SK-MEL-5 (cell line): Measurements from ENCODE around the gene MAFF. TPM values are rescaled to one million over a fixed set of nuclear protein-coding genes. Genes with fewer than 3 reads are reported as not detected.
"Not testable (repeated sequence)": the region's sequence is repeated elsewhere in the genome, so short reads cannot be mapped to it uniquely, and the experiment has no call there.

Experiments
- DNase-seq: peaks from one replicate; pipeline ENCODE4 v3.0.0-alpha.2; 2016; ENCODE audit warnings: low read depth, low spot score
- in situ Hi-C: cut with HindIII; loops from 2 replicates; pipeline ENCODE4 v1.10.0; 2016; ENCODE audit warnings: low sequenced_read_pairs, high pct_unique_total_duplicates, low pct_unique_long_range_greater_than_20kb
- total RNA-seq: library from RNA; depleted of rRNA; stranded (reverse); fragments of >200 nt; shearing (Covaris generic); gene quantifications from 2 replicates; pipeline ENCODE4 v1.2.3, GENCODE V29; 2014

MAFF gene
- total RNA-seq, 1 experiment from 2014 or later: 181 TPM

DNA sequence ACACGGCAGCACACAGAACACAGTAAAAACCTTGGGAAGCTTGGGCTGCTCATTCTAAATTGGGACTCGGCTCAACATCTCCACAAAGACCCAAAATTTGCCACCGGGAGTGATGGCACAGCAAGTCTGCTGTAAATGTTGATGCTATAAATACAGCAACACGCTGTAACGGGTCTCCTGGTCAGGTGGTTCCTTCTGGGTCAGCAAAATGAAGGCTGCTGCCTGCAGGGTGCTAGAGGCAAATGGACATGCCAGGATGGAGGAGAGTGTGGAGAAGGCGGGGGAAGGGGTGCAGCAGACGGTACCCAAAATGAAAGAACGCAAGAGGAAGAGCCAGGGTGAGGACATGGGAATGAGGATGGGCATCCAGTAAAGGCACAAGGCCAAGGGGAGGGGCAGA is 30.4 kb downstream of the MAFF start:
- DNase-seq: no peak
- in situ Hi-C loops: no loop called here

GRCh38 chr22:38233427-38233826 is 31.6 kb downstream of the MAFF start:
- in situ Hi-C loops: no loop called here
- no peak for DNase-seq

GRCh38 chr22:38233856-38234255 is 32.1 kb downstream of the MAFF start:
- in situ Hi-C loops, DNase-seq: not testable (repeated sequence)

DNA sequence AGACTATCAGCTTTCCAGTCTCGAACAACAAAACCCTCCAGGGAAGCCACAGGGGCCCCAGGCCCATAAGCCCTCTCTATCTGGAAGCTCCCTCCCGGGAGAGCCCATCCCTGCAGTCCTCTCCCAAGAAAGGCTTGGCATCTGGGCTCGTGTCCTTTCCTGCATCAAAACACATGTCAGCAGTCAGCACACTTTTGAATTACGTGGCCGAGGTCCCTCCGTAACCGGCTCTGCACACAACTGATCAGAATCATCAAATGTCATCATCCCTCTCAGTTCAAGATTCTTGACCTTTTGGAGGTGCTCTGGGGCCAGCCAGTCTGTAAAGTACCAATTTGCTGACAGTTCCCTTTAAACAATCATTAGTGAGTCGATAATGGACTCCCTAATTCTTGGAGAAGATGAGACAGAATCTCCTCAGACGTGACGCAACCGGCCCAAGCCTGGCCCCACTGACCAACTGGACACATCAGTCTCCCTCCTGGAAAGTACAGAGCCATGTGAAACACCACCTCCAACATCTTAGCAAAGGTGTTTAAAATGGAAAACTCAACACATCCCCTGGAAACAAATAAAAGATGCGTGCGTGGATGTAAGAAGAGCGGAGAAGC is 33.6 kb downstream of the MAFF start:
- in situ Hi-C loops: no loop called here
- DNase-seq: no peak

DNA sequence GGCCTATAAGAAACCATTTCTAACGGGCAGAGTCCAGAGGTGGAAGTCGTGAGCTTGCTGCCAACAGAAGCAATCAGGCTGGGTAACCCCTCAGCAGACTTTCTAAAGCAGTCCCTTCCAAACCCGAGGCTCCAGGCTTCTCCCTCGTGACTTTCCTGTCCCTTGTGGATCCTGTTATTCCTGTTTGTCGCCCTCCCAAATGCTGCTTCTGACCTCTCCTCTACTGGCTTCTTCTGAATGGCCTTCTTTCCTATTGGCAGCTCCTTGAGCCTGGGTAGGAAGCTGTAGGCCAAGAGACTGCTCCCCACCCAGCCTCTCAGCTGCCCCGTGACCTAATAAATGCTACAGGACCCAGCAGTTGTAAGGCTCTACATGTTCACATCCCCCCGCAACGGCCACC is 35.0 kb downstream of the MAFF start:
- no peak for DNase-seq

DNA sequence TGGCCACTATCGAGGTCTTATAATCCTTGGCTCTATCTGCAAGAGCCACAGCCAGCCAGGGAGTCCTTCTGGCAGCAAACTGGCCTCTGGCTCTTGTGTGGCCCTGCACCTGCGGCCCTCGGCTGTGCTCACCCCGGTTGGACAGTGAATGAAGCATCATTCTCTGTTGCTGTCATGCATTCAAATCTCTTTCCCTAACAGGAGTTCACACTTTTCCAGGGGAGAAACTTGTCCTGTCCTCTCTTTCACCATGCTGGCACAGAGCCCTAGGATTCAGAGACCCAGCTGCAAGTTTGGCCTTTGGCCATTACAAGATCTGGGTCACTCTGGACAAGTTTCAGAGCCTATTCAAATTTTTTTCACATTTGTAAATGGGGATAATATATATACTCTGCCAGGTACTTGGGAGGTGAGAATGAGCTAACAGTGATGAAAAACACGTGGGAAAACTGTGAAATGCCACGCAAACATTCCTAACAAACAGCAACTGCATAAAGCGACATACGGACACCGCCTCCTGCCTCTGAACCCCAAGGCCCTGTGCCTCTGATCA is 36.8 kb downstream of the MAFF start:
- in situ Hi-C loops: no loop called here
- DNase-seq: no peak

More for the DNA sequence above, 35.0 kb downstream of the MAFF start:
- in situ Hi-C loops: no loop called here

DNA sequence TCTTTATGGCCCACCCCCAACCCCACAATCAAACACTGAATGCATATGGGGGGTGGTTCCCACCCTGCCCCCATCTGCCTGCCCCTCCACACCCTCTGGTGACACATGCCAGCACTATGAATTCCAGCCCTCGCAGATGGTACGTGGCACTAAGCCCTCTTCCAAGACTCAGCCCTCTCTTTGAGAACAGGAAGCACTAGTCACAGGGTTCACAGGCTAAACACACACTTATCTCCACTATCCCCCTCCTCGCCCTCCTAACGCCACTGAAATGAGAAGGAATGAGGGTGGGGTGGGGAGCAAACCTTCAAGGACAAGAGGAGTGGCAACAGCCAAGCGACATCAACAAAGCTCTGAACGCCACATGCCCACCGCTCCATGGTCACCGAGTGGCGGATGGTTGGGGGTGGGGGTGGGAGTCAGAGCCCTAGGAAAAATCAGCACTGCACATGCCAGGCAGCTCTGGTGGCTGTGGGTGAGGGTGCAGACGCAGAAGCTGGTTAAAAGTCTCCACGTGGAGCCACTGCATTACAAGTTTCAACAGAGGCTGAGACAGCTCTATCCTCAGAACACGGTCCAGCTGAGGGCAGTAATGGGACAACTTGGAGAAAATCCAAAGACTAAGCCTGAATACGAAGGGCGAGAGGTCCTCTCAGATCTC is 37.4 kb downstream of the MAFF start:
- in situ Hi-C loops: no loop called here
- DNase-seq: no peak

- DNase-seq: no peak
- in situ Hi-C loops: no loop called here
These were observed 39.0 kb downstream of the MAFF start for GRCh38 chr22:38240734-38241252.

GRCh38 chr22:38243007-38243765 is 41.4 kb downstream of the MAFF start:
- in situ Hi-C loops: no loop called here
- no peak for DNase-seq

DNA sequence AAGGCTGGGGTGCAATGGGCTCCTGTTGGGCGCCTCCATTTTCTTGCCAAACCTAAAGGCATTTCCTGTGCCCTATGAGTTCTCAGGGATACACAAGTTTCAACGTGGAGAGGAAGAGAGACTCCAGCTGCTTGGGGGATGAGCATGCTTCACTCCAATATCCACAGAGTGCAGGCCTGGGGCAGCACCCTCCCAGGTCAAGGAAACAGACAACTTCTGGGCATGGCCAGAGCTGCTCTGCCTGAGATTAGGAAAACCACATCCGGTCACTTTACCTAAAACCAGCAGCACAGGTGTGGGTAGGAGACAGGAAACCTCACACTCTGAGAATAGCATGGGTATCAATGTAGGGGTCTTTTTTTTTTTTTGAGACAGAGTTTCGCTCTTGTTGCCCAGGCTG is 42.3 kb downstream of the MAFF start:
- in situ Hi-C loops: no loop called here
- DNase-seq: no peak

GRCh38 chr22:38246046-38246658 is 44.4 kb downstream of the MAFF start:
- no peak for DNase-seq
- in situ Hi-C loops: no loop called here

- in situ Hi-C loops: no loop called here
- no peak for DNase-seq
These were observed 44.9 kb downstream of the MAFF start for GRCh38 chr22:38246692-38247091.

DNA sequence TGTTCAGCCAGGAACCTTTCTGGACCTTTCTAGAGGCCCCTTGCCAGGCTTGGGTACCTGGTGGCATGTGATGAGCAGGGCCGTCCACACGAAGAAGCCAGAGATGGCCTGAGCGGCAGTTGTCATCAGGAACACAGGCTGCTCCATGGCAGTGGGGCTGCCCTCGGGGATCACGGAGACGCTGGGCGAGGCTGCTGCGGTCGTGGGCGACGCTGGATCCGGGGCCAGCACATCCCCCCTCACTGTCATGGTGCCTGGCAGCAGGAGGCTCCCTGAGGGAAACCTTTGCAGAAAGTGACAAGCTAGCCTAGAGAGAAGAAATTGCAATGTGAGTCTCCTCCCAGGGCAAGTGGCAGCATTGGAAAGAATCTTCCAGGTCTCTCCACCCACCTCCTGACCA is 45.9 kb downstream of the MAFF start:
- no peak for DNase-seq
- in situ Hi-C loops: no loop called here

DNA sequence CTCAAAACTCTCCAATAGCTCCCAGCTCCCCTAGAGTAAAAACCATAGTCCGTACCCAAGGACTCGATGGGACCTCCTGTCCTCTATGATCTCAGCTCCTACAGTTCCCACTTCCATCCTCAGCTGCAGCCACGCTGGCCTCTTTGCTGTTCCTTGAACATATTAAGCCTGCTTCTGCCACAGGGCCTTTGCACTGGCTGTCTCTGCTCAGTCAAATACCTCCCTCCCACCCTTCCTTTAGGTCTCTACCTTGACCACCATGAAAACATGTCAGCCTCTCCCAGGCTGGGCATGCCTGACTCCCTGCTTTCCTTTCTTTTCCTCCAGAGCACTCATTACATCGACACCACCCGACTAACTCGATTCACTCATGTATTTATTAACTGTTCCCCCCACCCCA is 46.5 kb downstream of the MAFF start:
- DNase-seq: no peak
- in situ Hi-C loops: no loop called here

GRCh38 chr22:38249301-38249700 is 47.5 kb downstream of the MAFF start:
- no peak for DNase-seq
- in situ Hi-C loops: no loop called here

DNA sequence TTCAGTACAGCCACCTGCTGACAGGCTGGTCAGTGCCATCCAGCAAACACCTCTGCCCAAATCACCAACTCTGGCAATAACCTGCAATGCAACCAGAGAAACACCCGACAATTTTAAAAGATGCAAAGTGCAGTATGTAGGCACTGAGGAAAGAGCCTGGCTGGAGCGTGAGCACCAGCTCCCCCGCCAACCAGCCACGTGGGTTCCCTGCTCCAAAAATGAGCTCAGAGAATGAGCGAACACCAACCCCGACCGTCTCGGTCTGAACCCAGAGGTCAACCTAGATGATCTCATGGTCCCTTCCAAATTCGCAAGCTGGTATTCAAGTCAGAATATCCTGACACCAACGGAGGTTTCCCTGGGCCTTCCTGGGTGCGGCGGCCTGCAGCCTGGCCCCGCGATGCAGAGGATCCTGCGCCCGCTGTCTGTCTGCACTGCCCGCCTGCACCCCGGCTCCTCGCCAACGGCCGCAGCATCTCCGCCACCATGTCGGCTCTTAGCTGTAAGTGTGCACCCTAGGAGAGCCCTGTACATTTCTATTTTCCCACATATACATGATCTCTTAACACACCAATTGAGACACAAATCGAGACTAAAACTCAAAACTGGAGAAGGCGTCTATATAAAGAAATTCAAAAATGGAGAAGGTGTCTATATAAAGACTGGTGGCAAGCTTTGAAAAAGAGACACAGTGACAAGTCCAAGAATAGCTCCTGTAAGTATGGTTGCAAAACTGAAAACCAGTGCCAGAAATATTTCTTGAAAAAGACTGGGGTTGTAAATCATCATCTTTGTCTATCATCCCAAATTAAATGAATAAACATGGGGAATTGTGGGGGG is 48.2 kb downstream of the MAFF start:
- no peak for DNase-seq
- in situ Hi-C loops: no loop called here

DNA sequence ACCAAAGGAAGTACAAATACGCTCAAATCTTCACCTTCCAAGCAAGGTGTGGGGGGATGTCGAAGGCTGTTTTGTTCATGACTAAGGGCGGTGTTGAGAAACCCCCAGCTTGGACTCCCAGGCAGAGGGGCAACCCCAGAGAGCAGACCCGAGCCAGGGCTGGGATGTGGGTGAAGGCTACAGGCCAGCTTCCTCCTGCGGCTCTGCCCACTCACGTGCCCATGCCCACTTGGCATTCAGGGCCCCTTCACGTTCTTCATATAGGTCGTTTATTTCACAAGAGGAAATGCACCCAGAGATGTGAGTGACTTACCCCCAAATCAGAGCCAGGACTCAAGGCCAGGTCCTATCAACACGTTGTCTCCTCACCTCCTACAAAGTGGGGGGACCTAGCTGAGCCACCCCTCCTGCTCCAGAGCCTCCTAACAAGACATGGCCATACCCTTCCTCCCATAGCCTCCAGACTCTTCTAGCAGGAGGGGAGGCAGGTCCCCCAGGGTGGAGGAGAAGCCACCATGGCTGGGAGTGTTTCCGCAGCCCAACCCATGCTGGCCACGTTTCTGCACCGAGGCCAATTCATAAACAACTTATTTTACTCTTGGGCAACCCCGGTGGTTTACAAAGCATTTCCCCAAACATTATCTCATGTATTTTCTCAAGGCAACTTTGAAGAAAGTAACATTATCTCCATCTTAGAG is 49.0 kb downstream of the MAFF start:
- in situ Hi-C loops: no loop called here
- DNase-seq: no peak
